Stimulated activated CD4-positive, alpha-beta T cell treated with anti-CD3 and anti-CD28 coated beads, Interleukin-4, amount 100 ng/mL, for 48 hours (primary cell): ENCODE results near the gene CPED1.
"Not testable (repeated sequence)": the region's sequence is repeated elsewhere in the genome, so short reads cannot be mapped to it uniquely, and the experiment has no call there.

ENCODE experiments used
- DNase-seq, 2 donors: peaks; one replicate each; pipeline ENCODE4 v3.0.0-alpha.2; 2020; ENCODE audit warnings: low read depth in 2 of 2

CPED1 gene

GRCh38 chr7:121017586-121017985, 29.1 kb downstream of the CPED1 start:
- DNase-seq: no peak

DNA sequence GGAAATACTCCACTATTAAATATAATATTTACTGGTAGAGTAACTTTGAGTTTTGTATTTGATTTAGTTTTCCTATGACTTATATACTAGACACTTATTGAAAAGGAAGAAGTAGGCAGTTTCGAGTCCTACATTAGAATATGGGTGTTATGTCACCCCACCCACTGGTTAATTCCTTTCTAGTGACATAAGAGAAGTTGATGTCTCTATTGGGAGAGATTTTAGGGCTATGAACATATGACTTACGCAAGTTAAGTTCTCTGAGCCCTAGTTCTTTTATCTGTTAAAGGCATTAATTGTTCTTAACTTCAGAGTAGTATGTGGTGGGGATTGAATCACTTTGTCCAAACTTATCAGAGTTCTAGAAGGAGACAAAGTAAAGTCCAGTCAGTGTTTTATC, 30.5 kb downstream of the CPED1 start:
- no peak for DNase-seq

DNA sequence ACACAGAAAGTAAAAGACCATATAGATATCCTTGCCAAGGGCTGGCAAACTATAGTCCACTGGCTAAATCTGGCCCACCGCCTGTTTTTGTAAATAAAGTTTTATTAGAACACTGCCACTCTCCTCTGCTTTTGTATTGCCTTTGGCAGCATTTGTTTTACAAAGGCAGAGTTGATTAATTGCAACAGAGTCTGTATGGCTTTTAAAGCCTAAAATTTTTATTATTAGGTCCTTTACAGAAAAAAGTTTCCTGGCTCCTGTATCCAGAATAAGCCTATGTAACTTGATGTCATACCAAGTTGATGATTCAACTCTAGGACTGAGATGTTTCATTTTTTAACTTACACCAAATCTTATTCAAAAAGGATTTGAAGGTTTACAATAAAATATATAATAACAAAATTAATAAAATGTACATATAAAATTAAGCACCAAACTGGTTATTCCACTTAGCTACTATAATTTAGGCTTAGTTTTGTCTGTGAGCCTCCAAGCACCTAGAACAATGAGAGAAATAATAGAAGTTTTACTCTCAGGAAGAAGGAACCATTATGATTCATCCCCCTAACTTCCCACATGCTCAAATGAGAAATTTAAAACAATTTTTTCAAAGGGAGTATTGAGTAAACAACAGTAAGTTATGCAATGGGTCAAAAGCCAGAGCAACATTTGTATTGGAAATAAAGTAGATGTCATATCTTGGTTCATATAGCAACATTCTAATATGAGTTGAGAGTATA, 31.9 kb downstream of the CPED1 start:
- DNase-seq: no peak

GRCh38 chr7:121020989-121021969, 32.8 kb downstream of the CPED1 start:
- no peak for DNase-seq

GRCh38 chr7:121023194-121023593, 34.7 kb downstream of the CPED1 start:
- DNase-seq: no peak

GRCh38 chr7:121023683-121024511, 35.4 kb downstream of the CPED1 start:
- no peak for DNase-seq

DNA sequence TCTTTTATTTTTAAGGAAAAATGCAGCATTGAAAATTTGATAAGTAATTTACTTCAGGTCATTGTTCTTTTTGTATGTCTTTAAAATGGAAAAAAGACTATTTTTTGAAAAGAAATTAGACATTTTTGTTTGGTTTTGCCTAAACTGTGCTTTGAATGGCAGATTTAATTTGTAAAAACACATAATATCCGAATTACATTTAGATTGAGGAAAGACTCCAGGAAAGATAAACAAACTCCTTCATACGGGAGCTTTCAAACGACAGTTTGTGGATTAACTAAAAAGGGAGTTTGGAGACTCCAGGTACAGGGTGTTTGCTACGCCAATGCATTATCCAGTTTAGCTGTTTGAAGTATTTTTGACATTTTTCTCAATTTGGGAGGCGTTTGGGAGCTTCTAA, 36.1 kb downstream of the CPED1 start:
- no peak for DNase-seq

GRCh38 chr7:121026159-121026558, 37.6 kb downstream of the CPED1 start:
- no peak for DNase-seq

DNA sequence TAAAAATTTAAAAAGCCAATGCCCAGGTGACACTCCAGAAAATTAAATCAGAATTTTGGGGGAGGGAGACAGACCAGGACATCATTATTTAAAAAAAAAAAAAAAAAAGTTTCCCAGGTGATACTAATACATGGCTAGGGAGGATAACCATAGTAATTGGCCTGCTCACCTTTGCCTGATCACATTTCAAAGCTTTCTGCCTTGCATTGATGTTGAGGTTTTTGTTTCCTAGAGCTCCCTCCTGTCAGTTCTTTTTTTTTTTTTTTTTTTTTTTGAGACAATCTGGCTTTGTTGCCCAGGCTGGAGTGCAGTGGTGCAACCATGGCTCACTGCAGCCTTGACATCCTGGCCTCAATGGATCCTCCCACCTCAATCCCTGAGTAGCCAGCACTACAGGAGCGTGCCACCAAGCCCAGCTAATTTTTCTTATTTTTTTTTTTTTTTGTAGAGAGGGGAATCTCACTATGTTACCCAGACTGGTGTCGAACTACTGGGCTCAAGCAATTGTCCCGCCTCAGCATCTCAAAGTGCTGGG, 38.1 kb downstream of the CPED1 start:
- DNase-seq: no peak

GRCh38 chr7:121027761-121028669, 39.5 kb downstream of the CPED1 start:
- DNase-seq: no peak

- no peak for DNase-seq
Observed at GRCh38 chr7:121029302-121029701, 40.8 kb downstream of the CPED1 start.

GRCh38 chr7:121030308-121030707, 41.8 kb downstream of the CPED1 start:
- DNase-seq: no peak

DNA sequence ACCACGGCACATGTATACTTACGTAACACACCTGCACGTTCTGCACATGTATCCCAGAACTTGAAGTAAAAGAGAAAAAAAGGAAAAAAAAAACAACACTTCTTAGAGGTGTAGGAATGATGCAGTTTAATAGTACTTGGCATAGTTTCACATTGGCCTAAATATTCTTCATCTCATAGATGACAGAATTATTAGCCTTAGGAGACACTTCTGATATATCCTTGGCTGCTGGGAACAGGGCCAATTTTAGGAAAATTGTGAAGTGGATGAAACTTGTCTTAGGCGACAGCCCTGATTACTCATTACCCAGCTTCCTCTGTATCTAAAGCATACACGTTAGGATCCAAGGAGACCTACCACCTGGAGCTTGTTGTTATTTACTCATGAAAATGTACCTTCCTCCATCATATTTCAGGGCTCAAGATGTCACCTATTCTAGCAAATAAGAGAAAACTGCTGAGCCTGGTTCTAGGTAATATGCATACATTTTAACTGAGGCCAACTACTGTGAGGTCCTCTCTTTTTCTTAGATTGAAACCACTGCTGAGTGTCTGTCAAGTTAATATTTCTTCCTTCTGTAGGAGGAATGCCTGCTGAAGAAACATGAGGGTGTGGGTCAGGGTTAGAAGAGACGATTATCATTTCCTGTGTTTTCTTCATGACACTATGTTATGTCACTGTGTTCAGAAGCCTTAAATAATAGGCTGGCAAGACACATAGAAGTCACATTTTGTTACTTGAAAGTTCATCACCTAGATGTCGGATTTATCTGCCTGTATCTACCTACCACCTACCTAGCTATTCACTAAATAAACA, 44.3 kb downstream of the CPED1 start:
- no peak for DNase-seq

- no peak for DNase-seq
Observed at GRCh38 chr7:121034929-121035328, 46.4 kb downstream of the CPED1 start.

DNA sequence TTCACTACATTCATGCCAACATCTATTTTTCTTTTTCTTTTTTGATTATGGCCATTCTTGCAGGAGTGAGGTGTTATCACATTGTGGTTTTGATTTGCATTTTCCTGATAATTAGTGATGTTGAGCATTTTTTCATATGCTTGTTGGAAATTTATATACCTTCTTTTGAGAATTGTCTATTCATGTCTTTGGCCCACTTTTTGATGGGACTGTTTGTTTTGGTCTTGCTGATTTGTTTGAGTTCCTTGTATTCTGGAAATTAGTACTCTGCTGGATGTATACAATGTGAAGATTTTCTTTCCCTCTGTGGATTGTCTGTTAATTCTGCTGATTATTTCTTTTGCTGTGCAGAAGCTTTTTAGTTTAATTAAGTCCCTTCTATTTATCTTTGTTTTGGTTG, 48.3 kb downstream of the CPED1 start:
- not testable (repeated sequence) for DNase-seq

DNA sequence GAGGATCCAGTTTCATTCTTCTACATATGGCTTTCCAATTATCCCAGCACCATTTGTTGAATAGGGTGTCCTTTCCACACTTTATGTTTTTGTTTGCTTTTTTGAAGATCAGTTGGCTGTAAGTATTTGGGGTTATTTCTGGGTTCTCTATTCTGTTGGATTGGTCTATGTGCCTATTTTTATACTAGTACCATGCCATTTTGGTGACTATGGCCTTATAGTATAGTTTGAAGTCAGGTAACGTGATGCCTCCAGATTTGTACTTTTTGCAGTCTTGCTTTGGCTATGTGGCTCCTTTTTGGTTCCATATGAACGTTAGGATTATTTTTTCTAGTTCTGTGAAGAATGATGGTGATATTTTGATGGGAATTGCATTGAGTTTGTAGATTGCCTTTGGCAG, 48.8 kb downstream of the CPED1 start:
- DNase-seq: not testable (repeated sequence)

GRCh38 chr7:121037957-121038716, 49.6 kb downstream of the CPED1 start:
- DNase-seq: no peak

DNA sequence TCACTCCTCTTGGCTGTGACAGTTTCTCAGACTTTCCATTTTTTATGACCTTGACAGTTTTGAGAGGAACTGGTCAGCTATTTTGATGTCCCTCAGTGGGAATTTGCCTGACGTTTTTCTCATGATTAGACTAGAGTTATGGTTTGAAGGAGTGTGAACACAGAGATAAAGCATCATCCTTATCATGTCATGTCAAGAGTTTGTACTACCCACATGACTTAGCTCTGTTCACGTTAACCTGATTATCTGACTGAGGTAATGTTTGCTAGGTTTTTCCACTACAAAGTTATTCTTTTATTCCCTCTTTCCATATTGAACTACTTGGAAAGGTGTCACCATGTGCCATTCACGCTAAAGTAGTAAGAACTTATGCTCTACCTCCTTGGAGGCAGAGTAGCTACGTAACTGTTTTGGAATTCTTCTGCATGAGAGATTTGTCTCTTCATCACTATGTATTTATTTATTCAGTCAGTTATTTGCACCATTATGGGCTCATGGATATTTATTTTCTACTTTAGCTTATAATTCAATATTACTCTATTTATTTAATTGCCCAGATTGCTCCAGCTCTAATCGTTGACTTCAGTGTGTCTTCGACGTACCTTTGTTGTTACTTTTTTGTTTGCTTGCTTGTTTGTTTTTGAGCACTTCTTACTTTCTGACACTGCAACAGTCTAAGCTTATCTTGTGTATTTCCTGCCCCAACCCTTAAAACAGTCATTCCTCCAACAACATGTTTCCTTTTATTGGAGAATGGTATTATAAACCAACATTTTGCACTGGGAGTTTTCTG, 50.4 kb downstream of the CPED1 start:
- no peak for DNase-seq
